Ishikawa (cell line): Measurements from ENCODE around the gene PDZRN3.

Experiments
- CEBPB ChIP-seq: IDR thresholded peaks from 2 replicates; pipeline ENCODE4 v1.6.1; 2012
- CREB1 ChIP-seq: IDR thresholded peaks from 2 replicates; pipeline ENCODE4 v1.6.1; 2012; ENCODE audit warnings: low read depth
- EGR1 ChIP-seq: IDR thresholded peaks from 2 replicates; pipeline ENCODE4 v1.6.1; 2012
- EP300 ChIP-seq: IDR thresholded peaks from 2 replicates; pipeline ENCODE4 v1.6.1; 2012; ENCODE audit warnings: borderline replicate concordance
- FOXM1 ChIP-seq: IDR thresholded peaks from 2 replicates; pipeline ENCODE4 v1.6.1; 2012; ENCODE audit warnings: low read depth, borderline replicate concordance
- MAX ChIP-seq: IDR thresholded peaks from 2 replicates; pipeline ENCODE4 v1.6.1; 2012
- NFIC ChIP-seq: IDR thresholded peaks from 2 replicates; pipeline ENCODE4 v1.6.1; 2012
- RAD21 ChIP-seq: IDR thresholded peaks from 2 replicates; pipeline ENCODE4 v1.6.1; 2012; ENCODE audit warnings: low read depth
- REST ChIP-seq: IDR thresholded peaks from 2 replicates; pipeline ENCODE4 v1.6.1; 2012; ENCODE audit warnings: low read depth, mild to moderate bottlenecking
- TAF1 ChIP-seq: IDR thresholded peaks from 2 replicates; pipeline ENCODE4 v1.6.1; 2012; ENCODE audit warnings: low read depth, mild to moderate bottlenecking
- TCF12 ChIP-seq: IDR thresholded peaks from 2 replicates; pipeline ENCODE4 v1.6.1; 2012; ENCODE audit warnings: low read depth
- TEAD4 ChIP-seq: IDR thresholded peaks from 2 replicates; pipeline ENCODE4 v1.6.1; 2012
- USF1 ChIP-seq: IDR thresholded peaks from 2 replicates; pipeline ENCODE4 v1.6.1; 2012
- YY1 ChIP-seq: IDR thresholded peaks from 2 replicates; pipeline ENCODE4 v1.6.1; 2012; ENCODE audit warnings: low read depth
- ZBTB7A ChIP-seq: IDR thresholded peaks from 2 replicates; pipeline ENCODE4 v1.6.1; 2012; ENCODE audit warnings: low read depth

PDZRN3 gene

GRCh38 chr3:73592154-73593144 lies 32.3 kb downstream of the PDZRN3 start:
- TF ChIP-seq NFIC (no peak), TCF12 (no peak), USF1 (no peak), CREB1 (no peak), EP300 (no peak), TAF1 (no peak), YY1 (no peak), MAX (no peak), REST (no peak), RAD21 (no peak), CEBPB (no peak), FOXM1 (no peak), EGR1 (no peak), ZBTB7A (no peak), TEAD4 (no peak)

- TF ChIP-seq YY1 (no peak), MAX (no peak), EP300 (no peak), EGR1 (no peak), CEBPB (no peak)
Measured at GRCh38 chr3:73591286-73591800, 33.4 kb downstream of the PDZRN3 start.

- TF ChIP-seq ZBTB7A, result no peak
- no peak for TF ChIP-seq TAF1
- TF ChIP-seq FOXM1, result no peak
- TF ChIP-seq USF1, result no peak
- no peak for TF ChIP-seq CREB1
- no peak for TF ChIP-seq EGR1
- no peak for TF ChIP-seq YY1
- TF ChIP-seq RAD21, result no peak
- TF ChIP-seq EP300, result no peak
- TF ChIP-seq TCF12, result no peak
- TF ChIP-seq CEBPB, result no peak
- TF ChIP-seq MAX, result no peak
- no peak for TF ChIP-seq NFIC
Measured at GRCh38 chr3:73586628-73587027, 38.1 kb downstream of the PDZRN3 start.

- TF ChIP-seq CREB1 (no peak), NFIC (no peak), TEAD4 (no peak), ZBTB7A (no peak), TAF1 (no peak), USF1 (no peak), TCF12 (no peak), EGR1 (no peak), MAX (no peak), YY1 (no peak), REST (no peak)
Measured at GRCh38 chr3:73586190-73586589, 38.6 kb downstream of the PDZRN3 start.

GRCh38 chr3:73584873-73585272 lies 39.9 kb downstream of the PDZRN3 start:
- TF ChIP-seq MAX (no peak), FOXM1 (no peak), EP300 (no peak), ZBTB7A (no peak)
